ENCODE measurements around the gene CCL17. TPM values are rescaled to one million over a fixed set of nuclear protein-coding genes. Genes with fewer than 3 reads are reported as not detected.

The CCL17 gene
- total RNA-seq, 1 experiment from 2014 or later: not detected

GRCh38 chr16:57357330-57358085 is 47.1 kb upstream of the CCL17 start:
- POLR2A ChIA-PET: no interaction called here
- no peak for DNase-seq
- H3K9me3 ChIP-seq: no peaks in the 10 kb centered on the region
- no peaks in the 10 kb centered on the region for H3K4me1 ChIP-seq
- no peaks in the 10 kb centered on the region for H3K36me3 ChIP-seq (ENCODE audit: control insufficient read depth, insufficient read depth, low read length)
- Mint-ChIP-seq H3K27ac (ENCODE audit: unreplicated experiment) (peak overlapping the region; percentile 55), H3K27me3 (ENCODE audit: insufficient read depth, unreplicated experiment) (no peaks in the 10 kb centered on the region), H3K4me1 (ENCODE audit: low read depth, unreplicated experiment) (peaks cover 9% of the 10 kb centered on the region), H3K36me3 (ENCODE audit: insufficient read depth, unreplicated experiment) (no peaks in the 10 kb centered on the region), H3K9me3 (ENCODE audit: unreplicated experiment) (no peaks in the 10 kb centered on the region), H3K4me3 (ENCODE audit: unreplicated experiment) (no peak overlapping the region)
- no peak for TF ChIP-seq CTCF (IDR thresholded peaks at IDR 0.05; ENCODE audit: insufficient read depth in 1 of 2, low read depth in 1 of 2, low read length in 1 of 2, severe bottlenecking in 1 of 2, unreplicated experiment in 1 of 2)
- H3K27me3 ChIP-seq (replicated peaks; ENCODE audit: control insufficient read depth, insufficient read depth, low read length): no peaks in the 10 kb centered on the region
- BruUV-seq (replicated peaks): no TSS peak
- intact Hi-C loops (cut with micrococcal nuclease; ENCODE audit: unreplicated experiment): no loop called here
- CTCF ChIA-PET: no interaction called here
- H3K4me3 ChIP-seq (ENCODE audit: low read depth, low read length): no peak overlapping the region

GRCh38 chr16:57358086-57358420 is 46.5 kb upstream of the CCL17 start:
- ChIA-PET CTCF (no interaction called here), POLR2A (no interaction called here)
- no peaks in the 10 kb centered on the region for H3K4me1 ChIP-seq
- H3K9me3 ChIP-seq: no peaks in the 10 kb centered on the region
- Mint-ChIP-seq H3K9me3 (ENCODE audit: unreplicated experiment) (no peaks in the 10 kb centered on the region), H3K4me1 (ENCODE audit: low read depth, unreplicated experiment) (peaks cover 9% of the 10 kb centered on the region), H3K27ac (ENCODE audit: unreplicated experiment) (peak overlapping the region; percentile 55), H3K4me3 (ENCODE audit: unreplicated experiment) (no peak overlapping the region), H3K36me3 (ENCODE audit: insufficient read depth, unreplicated experiment) (no peaks in the 10 kb centered on the region), H3K27me3 (ENCODE audit: insufficient read depth, unreplicated experiment) (no peaks in the 10 kb centered on the region)
- no peaks in the 10 kb centered on the region for H3K36me3 ChIP-seq (ENCODE audit: control insufficient read depth, insufficient read depth, low read length)
- TF ChIP-seq CTCF (IDR thresholded peaks at IDR 0.05; ENCODE audit: insufficient read depth in 1 of 2, low read depth in 1 of 2, low read length in 1 of 2, severe bottlenecking in 1 of 2, unreplicated experiment in 1 of 2): no peak
- no peak for DNase-seq
- no TSS peak for BruUV-seq (replicated peaks)
- intact Hi-C loops (cut with micrococcal nuclease; ENCODE audit: unreplicated experiment): no loop called here
- no peak overlapping the region for H3K4me3 ChIP-seq (ENCODE audit: low read depth, low read length)
- H3K27me3 ChIP-seq (replicated peaks; ENCODE audit: control insufficient read depth, insufficient read depth, low read length): no peaks in the 10 kb centered on the region

- Mint-ChIP-seq H3K9me3 (ENCODE audit: unreplicated experiment) (no peaks in the 10 kb centered on the region), H3K4me1 (ENCODE audit: low read depth, unreplicated experiment) (peaks cover 9% of the 10 kb centered on the region), H3K36me3 (ENCODE audit: insufficient read depth, unreplicated experiment) (no peaks in the 10 kb centered on the region), H3K4me3 (ENCODE audit: unreplicated experiment) (no peak within 1 kb of the TSS), H3K27ac (ENCODE audit: unreplicated experiment) (peak within 1 kb of the TSS; percentile 55), H3K27me3 (ENCODE audit: insufficient read depth, unreplicated experiment) (no peaks in the 10 kb centered on the region)
- no TSS peak for BruUV-seq (replicated peaks)
- ChIA-PET CTCF (no interaction called here), POLR2A (no interaction called here)
- no peak for TF ChIP-seq CTCF (IDR thresholded peaks at IDR 0.05; ENCODE audit: insufficient read depth in 1 of 2, low read depth in 1 of 2, low read length in 1 of 2, severe bottlenecking in 1 of 2, unreplicated experiment in 1 of 2)
- intact Hi-C loops (cut with micrococcal nuclease; ENCODE audit: unreplicated experiment): no loop called here
- no peaks in the 10 kb centered on the region for H3K36me3 ChIP-seq (ENCODE audit: control insufficient read depth, insufficient read depth, low read length)
- no peaks in the 10 kb centered on the region for H3K4me1 ChIP-seq
- H3K9me3 ChIP-seq: no peaks in the 10 kb centered on the region
- DNase-seq: no peak
- H3K27me3 ChIP-seq (replicated peaks; ENCODE audit: control insufficient read depth, insufficient read depth, low read length): no peaks in the 10 kb centered on the region
- no peak within 1 kb of the TSS for H3K4me3 ChIP-seq (ENCODE audit: low read depth, low read length)
Observed at GRCh38 chr16:57358527-57359095, 46.0 kb upstream of the CCL17 start, which contains the start of gene CCL22. Gene CCL22 (plus strand): TSS chr16:57358783. CDS start chr16:57358817, 34 bp downstream.

Data from Caco-2 (cell line).